SK-MEL-5 (cell line): Measurements from ENCODE around the gene HTRA3. TPM values are rescaled to one million over a fixed set of nuclear protein-coding genes. Genes with fewer than 3 reads are reported as not detected.

Source experiments
- DNase-seq: peaks from one replicate; pipeline ENCODE4 v3.0.0-alpha.2; 2016; ENCODE audit warnings: low read depth, low spot score
- in situ Hi-C: cut with HindIII; loops from 2 replicates; pipeline ENCODE4 v1.10.0; 2016; ENCODE audit warnings: low sequenced_read_pairs, high pct_unique_total_duplicates, low pct_unique_long_range_greater_than_20kb
- total RNA-seq: library from RNA; depleted of rRNA; stranded (reverse); fragments of >200 nt; shearing (Covaris generic); gene quantifications from 2 replicates; pipeline ENCODE4 v1.2.3, GENCODE V29; 2014

The HTRA3 gene
- total RNA-seq, 1 experiment from 2014 or later, result not detected

GRCh38 chr4:8259743-8260430 is 9.7 kb upstream of the HTRA3 start:
- in situ Hi-C loops, result no loop called here
- no peak for DNase-seq

DNA sequence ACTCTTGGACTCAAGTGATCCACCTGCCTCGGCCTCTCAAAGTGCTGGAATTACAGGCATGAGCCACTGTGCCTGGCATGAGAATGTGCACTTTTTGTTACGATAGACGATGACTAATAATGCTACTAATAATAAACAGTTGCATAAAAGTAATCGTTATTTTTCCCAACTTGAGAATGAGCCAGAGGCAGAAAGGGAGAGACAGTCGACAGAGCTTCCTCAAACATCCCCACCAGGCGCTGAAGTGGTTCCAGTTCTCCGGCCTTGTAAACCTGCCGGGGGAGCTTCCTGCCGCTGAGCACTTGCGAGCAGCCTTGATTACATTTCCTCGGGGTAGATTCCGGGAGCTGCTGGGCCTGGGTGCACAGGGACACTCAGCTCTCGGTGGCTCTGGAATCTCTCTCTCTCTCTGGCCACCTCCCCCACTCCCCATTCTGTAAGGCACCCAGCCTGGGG is 8.9 kb upstream of the HTRA3 start:
- in situ Hi-C loops, result no loop called here
- DNase-seq, result no peak

DNA sequence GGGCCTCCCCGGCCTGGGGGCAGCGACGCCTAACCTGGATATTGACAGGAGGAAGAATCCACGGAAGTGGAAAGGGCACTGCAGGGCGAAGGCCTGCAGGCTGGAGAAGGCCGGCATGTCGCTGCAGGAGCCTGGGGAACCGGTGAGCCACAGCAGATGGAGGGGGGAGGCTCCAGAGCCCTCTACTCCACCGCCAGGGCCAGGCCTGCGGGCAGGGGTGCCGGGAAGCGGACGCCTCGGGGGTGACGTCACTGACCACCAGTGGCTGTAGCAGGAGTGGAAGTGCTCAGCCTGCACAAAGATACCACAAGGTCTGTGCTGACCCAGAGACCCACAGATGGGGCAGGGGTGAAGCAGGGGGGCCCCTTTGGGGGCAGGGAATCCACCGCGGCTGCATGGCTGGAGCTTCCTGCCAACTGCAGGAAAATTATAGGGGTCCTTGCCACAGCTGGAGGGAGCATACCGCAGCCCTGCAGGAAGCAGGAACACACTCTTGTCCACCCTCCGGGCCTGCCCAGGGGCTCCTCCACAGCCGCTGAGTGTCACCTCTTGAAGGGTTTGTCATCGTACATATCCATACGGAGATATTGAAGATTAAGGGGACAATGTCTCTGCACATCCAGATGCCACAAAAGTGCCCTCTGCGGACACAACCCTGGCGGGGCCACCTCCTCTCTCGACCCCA is 7.6 kb upstream of the HTRA3 start:
- DNase-seq, result no peak
- in situ Hi-C loops, result no loop called here

- no peak for DNase-seq
- in situ Hi-C loops, result no loop called here
These were observed 6.8 kb upstream of the HTRA3 start for GRCh38 chr4:8262637-8263322.

- no peak for DNase-seq
- in situ Hi-C loops, result no loop called here
These were observed 6.2 kb upstream of the HTRA3 start for GRCh38 chr4:8263397-8263796.

GRCh38 chr4:8264106-8264505 is 5.4 kb upstream of the HTRA3 start:
- DNase-seq, result no peak
- in situ Hi-C loops, result no loop called here

- DNase-seq, result no peak
- in situ Hi-C loops, result no loop called here
These were observed 4.2 kb upstream of the HTRA3 start for GRCh38 chr4:8265171-8265929.

DNA sequence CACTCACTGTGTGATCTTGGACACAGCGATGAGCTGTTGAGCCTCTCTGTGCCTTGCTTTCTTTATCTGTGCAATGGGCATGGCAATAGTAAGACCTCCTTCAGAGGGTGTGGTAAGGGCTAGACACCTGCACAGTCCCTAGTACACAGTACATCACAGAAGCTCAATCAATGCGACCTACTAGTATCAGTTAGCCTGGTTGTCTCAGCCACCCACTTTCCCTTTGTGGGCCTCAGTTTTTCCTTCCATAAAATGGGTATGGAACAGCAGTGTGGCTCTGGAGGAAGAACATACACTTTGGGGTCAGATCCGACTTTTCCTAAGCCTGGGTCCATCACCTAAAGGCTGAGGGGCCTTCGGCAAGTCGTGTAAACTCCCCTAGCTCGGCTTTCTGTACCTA is 3.5 kb upstream of the HTRA3 start:
- in situ Hi-C loops, result no loop called here
- no peak for DNase-seq

GRCh38 chr4:8266508-8266907 is 3.0 kb upstream of the HTRA3 start:
- in situ Hi-C loops, result no loop called here
- no peak for DNase-seq

DNA sequence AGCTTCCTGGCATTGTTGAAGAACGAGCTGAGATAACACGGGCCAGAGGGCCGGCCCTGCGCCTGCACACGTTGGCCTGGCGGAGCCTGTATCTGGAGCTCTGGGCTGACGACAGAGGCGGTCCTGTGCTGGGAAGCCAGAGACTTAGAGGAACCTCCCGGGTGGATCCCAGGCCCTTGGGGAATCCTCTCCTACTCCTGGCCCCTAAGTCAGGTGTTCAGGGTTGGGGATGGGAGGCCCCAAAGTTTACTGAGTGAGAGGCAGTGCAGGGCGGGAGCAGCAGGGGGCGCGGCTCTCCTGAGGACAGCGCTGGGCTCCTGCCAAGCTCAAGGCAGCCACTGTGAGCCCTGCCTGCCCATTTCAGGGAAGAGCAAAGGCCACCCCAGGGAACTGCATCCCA is 2.5 kb upstream of the HTRA3 start:
- in situ Hi-C loops, result no loop called here
- peak; percentile 69 for DNase-seq

GRCh38 chr4:8268211-8268610 is 1.3 kb upstream of the HTRA3 start:
- in situ Hi-C loops, result no loop called here

GRCh38 chr4:8268901-8269534 is 536 bp upstream of the HTRA3 start:
- DNase-seq, result no peak
- in situ Hi-C loops, result no loop called here

More at GRCh38 chr4:8268211-8268610, 1.3 kb upstream of the HTRA3 start:
- DNase-seq, result no peak

DNA sequence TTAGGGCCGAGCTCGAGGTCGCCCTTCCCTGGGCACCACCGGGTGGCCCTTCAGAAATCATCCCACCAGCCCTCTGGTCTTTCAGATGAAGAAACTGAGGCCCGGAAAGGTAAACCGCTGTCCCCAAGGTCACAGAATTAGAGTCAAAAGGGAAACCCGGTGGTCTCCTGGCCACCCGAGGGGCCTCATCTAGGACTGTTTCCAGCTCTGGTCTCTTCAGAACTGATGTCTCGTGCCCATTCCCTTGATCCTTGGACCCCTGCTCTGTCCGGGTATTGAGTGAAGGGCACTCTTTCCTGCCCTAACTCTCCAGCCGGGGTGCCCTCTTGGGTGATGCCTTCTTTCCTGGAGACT is 841 bp downstream of the HTRA3 start:
- in situ Hi-C loops, result no loop called here

GRCh38 chr4:8270912-8271815 is 1.6 kb downstream of the HTRA3 start:
- in situ Hi-C loops, result no loop called here
- DNase-seq, result no peak

More for the DNA sequence above, 841 bp downstream of the HTRA3 start:
- no peak for DNase-seq

DNA sequence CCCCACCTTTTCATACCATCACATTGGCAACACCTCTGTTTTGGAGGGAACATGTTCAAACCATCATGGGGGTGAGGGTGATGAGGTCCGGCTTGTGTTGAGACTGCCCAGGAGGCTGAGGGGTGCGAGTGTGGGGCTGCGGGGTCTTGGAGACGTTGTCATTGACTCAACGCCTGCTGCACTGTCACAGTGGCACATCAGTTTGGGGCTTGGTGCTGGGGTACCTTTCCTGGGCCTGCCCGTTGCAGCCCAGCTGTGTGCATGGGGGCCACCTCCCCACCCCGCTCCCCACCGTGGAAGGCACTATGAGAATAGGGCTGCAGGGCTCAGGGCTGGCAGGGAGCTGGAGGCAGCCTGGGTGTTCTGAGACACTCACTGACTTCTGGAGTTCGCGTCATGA is 2.3 kb downstream of the HTRA3 start:
- in situ Hi-C loops, result no loop called here
- DNase-seq, result no peak

DNA sequence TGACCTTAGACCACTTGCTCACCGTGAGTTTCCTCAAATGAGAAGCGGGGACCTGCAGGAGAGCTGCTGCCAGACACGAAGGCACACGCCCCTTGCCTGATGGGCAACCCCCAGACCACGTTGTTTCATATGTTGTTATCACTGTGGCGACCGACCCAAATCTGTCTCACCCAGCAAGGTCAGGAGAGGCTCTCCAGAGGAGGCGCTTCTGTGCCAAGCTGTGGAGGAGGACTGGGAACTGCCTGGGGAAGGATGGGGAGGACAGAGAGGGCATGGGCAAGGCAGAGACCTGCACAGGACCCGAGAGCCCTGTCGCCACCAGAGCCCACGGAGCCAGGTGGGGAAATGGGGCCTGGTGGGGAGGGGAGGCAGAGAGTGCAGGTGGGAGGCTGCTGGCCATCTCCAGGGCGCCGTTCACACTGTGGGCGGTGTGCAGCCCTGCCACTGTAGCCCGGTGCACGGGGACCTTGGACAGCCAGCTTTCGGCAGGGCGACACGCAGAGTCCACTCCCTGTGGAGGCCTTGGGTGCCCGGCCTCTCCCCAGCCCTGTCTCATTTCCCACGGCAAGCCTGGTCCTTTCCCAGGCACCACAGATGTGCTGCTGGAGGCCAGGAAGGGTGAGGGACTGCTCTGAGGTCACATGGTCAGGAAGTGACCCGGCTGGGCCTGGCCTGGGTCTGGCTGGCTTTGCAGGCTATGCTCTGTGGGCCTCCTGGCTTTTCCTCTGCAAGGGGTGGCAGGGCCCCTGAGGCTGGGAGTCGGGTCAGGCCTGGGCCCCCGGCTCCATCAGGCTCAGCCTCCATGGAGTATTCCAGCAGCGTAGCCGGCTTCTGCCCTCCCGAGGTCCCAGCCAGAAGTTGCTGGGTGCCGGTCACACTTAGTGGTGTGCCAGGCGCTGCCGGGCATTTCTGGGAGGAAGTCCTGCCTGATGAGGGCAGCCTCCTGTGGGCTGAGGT is 3.2 kb downstream of the HTRA3 start:
- no peak for DNase-seq
- in situ Hi-C loops, result no loop called here
